ENCODE data around the gene LUC7L3.

DNA sequence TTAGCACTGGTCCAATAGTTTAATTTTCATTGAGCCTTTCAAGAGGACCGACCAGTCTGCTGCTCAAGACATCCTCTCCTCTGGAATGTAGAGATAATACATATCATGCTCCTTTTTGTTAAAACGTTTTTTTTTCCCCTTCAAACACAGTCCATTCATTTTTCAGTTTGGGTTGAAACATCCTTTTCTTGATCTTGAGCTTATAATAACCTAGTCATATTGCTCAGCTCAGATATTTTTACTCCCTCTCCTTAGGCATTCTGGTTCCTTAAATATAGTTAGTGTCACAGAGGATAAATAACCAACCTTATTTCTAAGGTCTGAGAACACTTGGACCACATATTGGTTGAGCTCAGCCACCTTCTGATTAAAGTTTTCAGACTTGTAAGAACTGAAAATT lies 35.1 kb downstream of the LUC7L3 start:
- TF ChIP-seq, protein P1, sequence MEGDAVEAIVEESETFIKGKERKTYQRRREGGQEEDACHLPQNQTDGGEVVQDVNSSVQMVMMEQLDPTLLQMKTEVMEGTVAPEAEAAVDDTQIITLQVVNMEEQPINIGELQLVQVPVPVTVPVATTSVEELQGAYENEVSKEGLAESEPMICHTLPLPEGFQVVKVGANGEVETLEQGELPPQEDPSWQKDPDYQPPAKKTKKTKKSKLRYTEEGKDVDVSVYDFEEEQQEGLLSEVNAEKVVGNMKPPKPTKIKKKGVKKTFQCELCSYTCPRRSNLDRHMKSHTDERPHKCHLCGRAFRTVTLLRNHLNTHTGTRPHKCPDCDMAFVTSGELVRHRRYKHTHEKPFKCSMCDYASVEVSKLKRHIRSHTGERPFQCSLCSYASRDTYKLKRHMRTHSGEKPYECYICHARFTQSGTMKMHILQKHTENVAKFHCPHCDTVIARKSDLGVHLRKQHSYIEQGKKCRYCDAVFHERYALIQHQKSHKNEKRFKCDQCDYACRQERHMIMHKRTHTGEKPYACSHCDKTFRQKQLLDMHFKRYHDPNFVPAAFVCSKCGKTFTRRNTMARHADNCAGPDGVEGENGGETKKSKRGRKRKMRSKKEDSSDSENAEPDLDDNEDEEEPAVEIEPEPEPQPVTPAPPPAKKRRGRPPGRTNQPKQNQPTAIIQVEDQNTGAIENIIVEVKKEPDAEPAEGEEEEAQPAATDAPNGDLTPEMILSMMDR (IDR thresholded peaks at IDR 0.05), result no peak
- no peak for TF ChIP-seq POLR2A (IDR thresholded peaks at IDR 0.05)

All from thyroid gland (tissue), 4 donors.